Coronary artery (tissue), 2 donors: ENCODE data around the gene OR51I1.

Source experiments
- DNase-seq: peaks from one replicate; pipeline ENCODE4 v3.0.0-alpha.2; 2017; ENCODE audit warnings: low spot score
- H3K27ac ChIP-seq, 2 donors: fragments of 200-600 bp; sonication (generic); one replicate each; pipeline ENCODE4 v1.5.1; 2016 to 2019
- H3K4me3 ChIP-seq: fragments of 200-600 bp; sonication (generic); 2 replicates; pipeline ENCODE4 v1.5.1; 2016; ENCODE audit warnings: mild to moderate bottlenecking, moderate library complexity
- TF ChIP-seq, protein P1 (sequence below): fragments of 200-600 bp; sonication (generic); IDR thresholded peaks from one replicate; pipeline ENCODE4 v1.5.1; 2019; ENCODE audit warnings: antibody characterized with exemption

OR51I1 gene

DNA sequence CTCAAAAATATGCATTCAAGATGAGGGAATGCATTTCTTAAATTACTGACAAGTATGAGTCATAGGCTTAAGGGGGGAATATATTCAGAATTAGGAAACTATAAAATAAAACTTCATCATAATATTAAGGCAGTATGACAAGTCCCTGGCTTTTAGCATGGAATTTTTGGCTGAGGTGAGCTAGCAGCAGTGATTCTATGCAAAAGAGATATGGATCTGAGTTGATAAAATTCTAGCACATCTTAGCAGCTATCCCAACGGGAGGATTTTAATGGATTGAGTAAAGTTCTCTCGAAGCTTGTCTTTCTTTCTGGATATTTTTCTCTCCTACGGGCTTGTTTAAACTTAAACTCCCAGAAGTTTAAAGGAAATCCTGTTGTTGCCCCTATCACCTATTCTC is 18.2 kb downstream of the OR51I1 start:
- Histone ChIP-seq H3K27ac (no peak overlapping the region), H3K4me3 (no peak overlapping the region)
- DNase-seq = no peak
- TF ChIP-seq, protein P1, sequence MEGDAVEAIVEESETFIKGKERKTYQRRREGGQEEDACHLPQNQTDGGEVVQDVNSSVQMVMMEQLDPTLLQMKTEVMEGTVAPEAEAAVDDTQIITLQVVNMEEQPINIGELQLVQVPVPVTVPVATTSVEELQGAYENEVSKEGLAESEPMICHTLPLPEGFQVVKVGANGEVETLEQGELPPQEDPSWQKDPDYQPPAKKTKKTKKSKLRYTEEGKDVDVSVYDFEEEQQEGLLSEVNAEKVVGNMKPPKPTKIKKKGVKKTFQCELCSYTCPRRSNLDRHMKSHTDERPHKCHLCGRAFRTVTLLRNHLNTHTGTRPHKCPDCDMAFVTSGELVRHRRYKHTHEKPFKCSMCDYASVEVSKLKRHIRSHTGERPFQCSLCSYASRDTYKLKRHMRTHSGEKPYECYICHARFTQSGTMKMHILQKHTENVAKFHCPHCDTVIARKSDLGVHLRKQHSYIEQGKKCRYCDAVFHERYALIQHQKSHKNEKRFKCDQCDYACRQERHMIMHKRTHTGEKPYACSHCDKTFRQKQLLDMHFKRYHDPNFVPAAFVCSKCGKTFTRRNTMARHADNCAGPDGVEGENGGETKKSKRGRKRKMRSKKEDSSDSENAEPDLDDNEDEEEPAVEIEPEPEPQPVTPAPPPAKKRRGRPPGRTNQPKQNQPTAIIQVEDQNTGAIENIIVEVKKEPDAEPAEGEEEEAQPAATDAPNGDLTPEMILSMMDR = no peak

DNA sequence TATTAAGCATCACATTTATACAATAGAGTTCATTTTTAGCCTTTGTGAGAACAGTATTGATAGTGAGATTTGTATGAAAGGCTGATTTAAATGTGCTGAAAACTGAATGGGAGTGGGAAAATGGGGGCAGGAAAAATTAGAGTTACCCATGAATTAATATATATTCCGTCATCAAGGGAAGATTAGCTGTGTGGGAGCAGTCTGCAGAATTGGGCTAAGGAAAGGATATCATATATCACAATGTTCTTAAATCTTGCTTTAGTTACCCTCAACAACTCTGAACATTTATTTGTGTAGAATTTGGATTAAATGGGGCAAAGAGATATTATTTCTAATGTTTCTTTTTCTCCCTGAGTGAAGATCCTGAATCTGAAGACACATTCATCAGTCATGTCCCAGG is 19.5 kb downstream of the OR51I1 start, which contains the start of gene OR51Q1:
Gene OR51Q1, plus strand, starts transcription at position 301 of the 400 bp plus-strand sequence. Its CDS starts 90 bp downstream, at position 391.
- no peak for DNase-seq
- TF ChIP-seq, protein P1 = no peak
- Histone ChIP-seq H3K27ac (no peak within 1 kb of the TSS), H3K4me3 (no peak within 1 kb of the TSS)

DNA sequence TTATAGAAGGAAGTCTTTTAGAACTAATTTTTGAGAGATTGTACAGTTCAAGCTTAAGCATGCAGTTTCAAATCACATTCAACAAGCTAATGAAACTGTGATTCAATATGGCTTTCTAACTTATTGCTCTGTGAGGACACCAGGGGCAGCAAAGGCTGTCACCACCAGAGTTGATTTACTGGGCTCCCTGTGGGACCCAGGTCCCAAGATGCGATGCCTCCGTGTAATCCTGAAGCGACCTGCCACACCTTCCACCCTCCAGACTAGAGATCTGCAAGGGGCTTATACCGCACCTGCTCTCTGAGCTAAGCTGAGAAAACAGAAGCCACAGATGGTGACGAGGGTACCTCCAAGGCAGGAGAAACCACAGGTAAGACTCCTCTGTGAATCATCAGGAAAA is 20.3 kb downstream of the OR51I1 start:
- no peak overlapping the region for H3K4me3 ChIP-seq
- TF ChIP-seq, protein P1 = no peak
- H3K27ac ChIP-seq = no peak overlapping the region
- DNase-seq = no peak

DNA sequence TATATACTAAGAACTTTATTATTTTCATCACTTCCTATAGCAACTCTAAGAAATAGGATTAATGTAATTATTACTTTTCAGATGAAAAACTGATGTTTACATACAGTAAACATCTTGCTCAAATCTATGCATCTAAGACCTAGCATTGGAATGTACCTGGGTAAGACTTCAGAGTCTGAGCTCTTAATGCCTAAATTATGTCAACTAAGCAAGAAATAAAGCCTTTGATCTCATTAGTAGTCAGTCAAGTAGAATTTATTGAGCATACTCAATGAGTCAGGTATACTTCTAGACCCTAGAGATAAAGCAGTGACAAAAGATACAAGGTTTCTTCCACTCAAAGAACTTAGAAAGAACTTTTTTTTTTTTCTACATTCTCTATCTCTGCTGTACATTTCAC is 36.1 kb downstream of the OR51I1 start:
- TF ChIP-seq, protein P1 = no peak
- H3K4me3 ChIP-seq = no peak overlapping the region
- DNase-seq = no peak
- H3K27ac ChIP-seq = no peak overlapping the region

DNA sequence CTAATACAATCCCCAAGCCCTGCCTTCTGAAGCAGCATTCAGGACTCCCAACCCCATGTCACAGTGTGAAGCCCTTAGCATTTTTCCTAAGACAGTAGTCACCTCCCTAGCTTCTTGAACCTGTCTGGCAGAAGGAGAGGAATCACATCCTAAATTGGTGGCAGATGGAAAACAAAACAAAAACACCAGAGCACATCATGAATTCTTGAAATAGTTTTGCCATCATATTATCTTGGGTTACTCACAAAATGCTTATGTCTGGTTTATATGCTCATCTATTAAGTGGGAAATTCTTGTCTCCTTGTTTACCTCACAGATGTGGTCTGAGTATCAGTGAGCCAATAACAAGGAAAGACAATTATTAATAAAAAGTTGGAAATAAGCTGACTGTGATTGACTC is 42.4 kb downstream of the OR51I1 start:
- TF ChIP-seq, protein P1 = no peak
- no peak overlapping the region for H3K27ac ChIP-seq
- no peak overlapping the region for H3K4me3 ChIP-seq
- DNase-seq = no peak

DNA sequence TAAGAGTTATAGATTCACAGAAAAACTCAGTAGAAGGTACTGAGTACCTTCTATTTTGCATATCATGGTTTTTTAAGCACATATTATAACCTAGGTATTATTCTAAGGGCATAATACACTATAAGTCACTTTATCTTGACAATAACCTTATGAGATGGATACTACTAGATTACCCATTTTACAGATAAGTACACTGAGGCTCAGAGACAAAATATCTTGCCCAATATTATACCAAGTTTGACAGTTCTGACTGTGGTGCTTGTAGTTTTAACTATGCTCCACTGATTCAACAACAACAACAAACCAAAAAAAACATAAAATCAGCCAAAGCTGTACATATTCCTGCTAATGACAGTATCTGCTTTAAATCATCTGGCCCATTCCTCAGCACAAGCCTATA is 47.2 kb downstream of the OR51I1 start:
- H3K27ac ChIP-seq = no peak overlapping the region
- TF ChIP-seq, protein P1 = no peak
- no peak for DNase-seq
- no peak overlapping the region for H3K4me3 ChIP-seq
